NCI-H446 (cell line): Measurements from ENCODE around the gene CTSA.

Experiments used
- DNase-seq, 2 experiments: peaks; one replicate each; lab custom pipeline; 2025; lab: John Stamatoyannopoulos, UW

CTSA gene

DNA sequence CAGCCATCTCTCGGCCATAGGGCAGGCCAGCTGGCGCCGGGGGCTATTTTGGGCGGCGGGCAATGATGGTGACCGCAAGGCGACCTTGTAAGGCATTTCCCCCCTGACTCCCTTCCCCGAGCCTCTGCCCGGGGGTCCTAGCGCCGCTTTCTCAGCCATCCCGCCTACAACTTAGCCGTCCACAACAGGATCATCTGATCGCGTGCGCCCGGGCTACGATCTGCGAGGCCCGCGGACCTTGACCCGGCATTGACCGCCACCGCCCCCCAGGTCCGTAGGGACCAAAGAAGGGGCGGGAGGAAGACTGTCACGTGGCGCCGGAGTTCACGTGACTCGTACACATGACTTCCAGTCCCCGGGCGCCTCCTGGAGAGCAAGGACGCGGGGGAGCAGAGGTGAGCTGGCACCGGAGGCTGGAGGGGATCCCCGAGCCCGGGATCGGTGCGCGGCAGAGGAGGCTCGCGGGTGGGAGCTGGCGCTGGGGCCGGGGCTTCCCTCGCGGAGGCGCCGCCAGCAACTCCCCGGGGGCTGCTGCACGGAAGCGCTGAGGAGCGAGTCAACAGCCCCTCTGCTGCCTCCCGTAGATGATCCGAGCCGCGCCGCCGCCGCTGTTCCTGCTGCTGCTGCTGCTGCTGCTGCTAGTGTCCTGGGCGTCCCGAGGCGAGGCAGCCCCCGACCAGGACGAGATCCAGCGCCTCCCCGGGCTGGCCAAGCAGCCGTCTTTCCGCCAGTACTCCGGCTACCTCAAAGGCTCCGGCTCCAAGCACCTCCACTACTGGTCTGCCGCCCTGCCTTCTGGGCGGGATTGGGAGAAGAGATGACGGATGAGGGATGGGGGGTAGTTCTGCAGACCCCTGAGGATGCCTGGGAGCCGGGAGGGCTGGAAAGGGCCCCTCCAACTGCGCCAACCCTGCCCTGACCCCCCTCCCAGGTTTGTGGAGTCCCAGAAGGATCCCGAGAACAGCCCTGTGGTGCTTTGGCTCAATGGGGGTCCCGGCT is at the start of gene CTSA, which contains the start of gene NEURL2:
Gene CTSA (plus strand): TSS at position 351 of the 999 bp plus-strand sequence. CDS start 234 bp downstream, at position 585.
Gene NEURL2 (minus strand): TSS at position 224 of the 999 bp plus-strand sequence. CDS start 217 bp downstream, at position 7.
- peak; percentile 81 to 87 for DNase-seq

DNA sequence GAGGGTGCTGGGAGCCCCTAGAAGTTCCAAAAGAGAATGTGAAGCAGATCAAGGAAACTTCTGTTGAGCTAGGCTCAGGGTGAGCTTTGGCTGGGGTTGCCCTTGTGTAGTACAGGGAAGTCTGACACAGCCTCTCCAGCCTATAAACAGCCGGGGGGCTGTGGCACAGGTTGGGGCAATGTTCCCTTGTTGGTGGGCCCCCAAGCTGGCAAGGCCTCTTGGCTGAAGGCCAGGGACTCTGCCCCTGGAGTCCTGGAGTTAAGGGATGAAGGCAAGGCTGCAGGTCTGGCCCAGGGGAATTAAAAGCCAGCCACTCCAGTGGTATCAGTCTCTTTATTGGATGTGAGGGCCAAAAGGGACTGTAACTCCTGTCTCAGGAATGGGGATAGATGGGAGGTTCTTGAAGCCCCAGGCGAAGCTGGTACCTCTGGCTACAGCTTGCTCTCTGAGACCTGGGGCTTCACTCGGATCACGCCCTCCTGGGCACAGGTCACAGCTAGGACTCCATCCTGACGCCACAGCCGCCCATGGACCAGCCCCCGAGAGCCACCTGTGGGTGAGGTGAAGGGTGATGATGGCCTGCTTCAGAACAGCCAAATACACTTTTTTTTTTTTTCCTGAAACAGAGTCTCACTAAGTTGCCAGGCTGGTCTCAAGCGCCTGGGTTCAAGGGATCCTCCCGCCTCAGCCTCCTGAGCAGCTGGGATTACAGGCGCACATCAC is 49.6 kb upstream of the CTSA start:
- no peak for DNase-seq

DNA sequence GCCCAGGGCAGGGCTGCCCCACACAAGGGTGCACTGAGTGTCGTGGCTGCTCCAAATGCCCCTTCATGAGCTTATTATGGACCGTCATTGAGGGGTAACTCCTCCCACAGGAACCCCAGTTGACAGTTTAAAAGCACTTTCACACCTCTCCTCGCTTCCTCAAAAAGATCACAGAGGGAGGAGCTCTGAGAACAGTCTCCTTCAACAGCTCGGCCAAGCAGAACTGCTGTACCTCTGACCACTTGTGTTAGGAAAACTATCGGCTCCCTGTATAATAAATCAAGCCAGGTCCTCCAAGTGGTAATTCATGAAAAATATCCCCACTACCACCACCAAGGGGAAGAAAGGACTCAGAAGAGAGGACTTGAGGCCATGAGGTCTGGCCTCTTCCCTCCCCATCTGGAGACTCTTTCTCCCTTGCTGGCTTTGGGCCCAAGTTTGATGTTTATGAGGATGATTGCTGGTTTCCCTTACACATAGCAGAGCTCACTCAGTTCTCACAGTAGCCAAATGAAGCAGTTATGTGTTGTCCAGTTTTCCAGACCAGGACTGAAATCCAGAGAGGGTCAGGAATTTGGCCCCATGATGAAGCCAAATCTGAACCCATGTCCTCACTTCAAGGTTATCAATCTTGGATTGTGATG is 48.8 kb upstream of the CTSA start:
- no peak for DNase-seq

DNA sequence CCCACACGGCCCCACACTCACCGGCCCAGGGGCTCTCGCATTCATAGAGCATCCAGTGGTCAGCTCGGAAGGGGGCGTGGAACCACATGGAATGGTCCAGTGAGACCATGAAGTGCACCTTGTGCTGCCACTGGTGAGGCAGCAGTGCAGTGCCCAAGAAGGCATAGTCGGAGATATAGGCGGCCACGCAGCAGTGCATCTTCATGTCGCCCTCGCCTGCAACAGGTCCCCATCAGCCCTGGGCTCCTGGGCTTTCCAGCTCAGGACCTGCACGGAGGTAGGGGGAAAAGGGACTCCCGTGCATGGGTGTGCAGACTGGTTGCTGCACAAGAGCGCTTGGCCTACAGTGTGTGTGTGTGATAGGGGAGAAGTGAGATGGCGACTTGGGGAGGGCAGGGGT is 47.6 kb upstream of the CTSA start:
- no peak for DNase-seq

DNA sequence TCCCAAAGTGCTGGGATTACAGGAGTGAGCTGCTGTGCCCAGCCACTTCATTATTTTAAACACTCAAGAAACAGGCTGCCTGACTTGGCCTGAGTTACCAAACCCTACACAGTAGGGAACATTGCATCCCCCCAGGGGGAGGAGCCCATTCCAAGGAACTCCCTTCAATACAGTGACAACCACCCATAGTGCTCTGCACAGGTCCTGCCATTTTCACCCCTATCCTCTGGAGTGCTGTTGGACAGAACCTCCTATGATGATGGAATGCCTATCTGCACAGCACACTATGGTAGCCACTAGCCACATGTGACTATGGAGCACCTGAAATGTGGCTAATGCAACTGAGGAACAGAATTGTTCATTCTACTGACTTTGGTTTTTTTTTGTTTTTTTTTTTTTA is 45.7 kb upstream of the CTSA start:
- DNase-seq = no peak

DNA sequence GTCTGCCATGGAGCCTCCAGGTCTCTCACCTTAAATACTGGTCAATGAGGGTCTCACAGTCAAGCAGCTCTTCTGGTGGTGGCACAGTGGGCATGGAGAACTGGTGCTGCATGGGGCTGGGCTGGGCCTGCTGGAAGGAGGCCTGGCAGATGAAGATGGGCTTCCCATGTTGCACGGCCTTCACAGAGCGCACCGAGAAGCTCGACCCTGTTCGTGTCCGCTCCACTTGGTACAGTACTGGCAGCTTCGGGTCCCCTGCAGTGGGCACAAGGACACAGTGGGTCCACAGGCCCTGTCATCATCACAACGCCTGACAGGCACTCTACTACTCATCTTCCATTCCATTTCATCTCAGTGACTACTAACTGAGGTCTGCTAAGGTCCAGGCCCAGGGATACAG is 42.7 kb upstream of the CTSA start:
- no peak for DNase-seq

DNA sequence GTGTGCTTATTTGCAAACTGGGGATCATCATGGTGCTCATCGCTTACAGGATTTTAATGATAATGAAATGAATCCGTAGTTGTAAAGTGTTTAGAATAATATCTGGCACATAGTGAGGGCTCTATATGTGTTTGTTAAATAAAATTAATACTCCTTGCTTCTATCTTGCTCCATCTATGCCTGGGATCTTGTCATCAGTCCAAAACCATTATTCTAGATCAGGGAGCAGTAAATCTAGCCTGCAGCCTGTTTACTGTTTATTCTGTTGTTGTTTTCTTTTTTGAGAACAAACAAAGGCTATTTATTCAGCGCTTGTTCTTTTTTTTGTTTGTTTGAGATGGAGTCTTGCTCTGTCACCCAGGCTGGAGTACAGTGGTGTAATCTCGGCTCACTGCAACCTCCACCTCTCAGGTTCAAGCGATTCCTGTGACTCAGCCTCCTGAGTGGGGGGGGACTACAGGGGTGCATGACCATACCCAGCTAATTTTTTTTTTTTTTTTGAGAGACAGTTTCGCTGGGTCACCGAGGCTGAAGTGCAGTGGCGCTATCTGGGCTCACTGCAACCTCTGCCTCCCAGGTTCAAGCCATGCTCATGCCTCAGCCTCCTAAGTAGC is 42.1 kb upstream of the CTSA start:
- DNase-seq = no peak

DNA sequence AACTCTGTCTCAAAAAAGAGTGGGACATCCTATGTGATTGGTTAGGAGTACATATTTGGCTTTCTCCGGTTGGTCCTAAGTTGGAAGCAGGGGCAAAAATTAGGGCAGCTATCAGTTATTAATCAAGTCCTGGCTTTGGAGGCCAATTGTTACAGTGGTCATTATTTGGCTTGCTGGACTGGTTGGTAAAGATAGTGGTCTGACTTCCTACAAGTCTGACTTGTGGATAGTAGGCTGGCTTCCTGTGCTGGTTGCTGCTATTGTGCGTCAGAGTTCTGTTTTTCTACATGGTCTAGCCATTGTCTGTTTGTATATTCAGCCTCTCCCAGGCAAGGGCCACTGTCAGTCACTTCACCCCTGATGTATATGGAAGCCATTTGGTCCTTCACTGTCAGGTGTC is 40.9 kb upstream of the CTSA start:
- no peak for DNase-seq

DNA sequence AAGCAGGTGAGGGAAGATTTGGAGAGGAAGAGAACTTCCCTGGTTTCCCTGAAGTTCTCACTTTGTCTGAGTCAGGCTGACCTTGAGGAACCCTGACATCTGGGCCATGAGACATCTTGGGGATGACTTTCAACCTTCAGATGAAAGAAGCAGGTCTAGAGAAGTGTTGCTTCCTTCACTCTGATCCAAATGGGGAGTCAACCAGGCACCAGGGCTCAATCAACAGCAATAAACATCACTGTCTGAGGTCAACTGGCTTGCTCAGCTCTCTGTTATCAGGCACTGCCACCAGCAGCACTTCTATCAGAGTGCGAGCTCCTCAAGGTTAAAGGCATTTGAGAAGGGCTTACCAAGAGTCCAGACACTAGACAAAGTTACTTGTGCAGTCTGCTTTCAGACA is 40.2 kb upstream of the CTSA start:
- no peak for DNase-seq

DNA sequence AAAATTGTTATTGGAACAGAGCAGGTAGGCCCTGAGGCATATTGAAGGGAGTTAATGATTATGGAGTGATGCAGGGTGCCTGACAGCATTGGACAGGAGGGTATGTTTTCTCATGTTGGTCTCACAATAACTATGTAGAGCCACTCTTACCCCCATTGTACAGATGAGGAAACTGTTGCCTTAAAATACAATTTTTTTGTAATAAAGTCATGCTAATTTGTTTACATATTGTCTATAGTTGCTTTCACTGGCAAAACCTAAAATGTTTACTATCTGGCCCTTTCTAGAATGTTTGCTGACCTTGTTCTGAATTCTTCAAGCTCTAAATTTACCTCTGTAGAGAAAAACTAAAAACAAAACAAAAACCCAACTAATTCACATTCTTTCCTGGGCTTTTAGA is 39.6 kb upstream of the CTSA start:
- DNase-seq = no peak

DNA sequence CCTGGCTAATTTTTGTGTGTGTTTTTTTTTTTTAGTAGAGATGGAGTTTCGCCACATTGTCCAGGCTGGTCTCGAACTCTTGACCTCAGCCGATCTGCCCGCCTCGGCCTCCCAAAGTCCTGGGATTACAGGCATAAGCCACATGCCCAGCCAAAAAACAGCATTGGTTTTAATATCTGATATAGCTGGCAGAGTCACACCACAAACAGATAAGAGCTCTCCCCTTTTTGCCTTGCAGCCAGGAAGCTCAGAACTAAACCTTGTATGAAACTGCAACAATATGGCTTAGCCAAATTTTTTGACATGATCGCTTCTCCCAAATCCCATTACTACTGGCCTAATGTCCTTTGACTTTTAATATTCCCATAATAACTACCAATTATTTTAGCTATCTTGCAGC is 38.8 kb upstream of the CTSA start:
- DNase-seq = no peak

DNA sequence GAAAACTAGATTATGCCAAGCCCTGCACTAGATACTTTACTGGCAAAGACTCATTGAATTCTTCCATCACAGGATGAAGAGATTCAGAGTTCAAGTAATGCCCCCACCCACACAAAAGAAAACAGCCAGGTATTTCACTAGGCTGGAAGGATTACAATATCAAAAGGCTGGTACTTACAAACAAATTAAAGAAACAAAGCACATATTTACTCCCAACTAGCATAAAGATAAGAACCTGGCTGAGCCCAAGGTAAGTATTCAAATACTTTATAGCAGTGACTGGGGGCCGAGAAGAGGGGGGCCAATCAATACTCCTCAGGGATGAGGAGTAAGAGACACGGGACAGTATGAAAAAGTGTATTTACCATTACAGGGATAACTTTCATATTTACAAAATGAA is 37.7 kb upstream of the CTSA start:
- DNase-seq = no peak

DNA sequence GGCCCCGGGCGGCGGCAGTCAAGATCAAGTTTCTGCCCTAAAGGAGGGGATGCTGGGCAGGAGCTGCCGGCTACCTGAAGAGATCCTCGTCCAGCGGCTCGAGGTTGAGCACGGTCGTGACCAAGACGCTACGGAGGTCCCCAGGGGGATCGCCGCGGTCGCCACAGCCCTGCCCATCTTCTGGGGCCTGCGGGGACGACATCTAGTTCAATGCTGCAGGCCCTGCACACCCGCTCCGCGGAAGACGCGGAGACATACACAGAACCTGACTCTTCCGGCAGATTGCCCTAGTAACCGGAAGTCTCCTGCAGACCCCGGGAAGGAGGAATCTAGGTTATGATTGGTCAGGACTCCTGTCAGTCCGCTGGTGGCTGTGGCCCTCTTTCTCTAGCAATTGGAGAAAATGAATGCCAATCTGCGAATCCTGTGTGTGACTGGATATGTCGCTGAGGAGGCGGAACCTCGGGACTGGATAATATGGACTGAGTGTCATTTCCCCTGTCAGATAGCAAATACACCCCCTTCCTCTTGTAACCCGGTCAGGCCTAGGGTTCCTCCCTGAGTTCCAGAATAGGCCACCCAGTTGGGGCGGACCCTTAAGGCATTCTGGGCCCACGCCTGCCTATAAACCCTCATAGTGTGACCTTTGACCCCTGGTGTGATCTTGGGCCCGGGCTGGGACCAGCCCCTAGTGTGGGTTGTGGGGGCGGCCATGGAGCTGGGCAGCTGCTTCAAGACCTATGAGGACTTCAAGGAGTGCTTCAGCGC is 33.8 kb upstream of the CTSA start, which contains the start of the genes ACOT8 and ZSWIM3:
Gene ACOT8 (minus strand): TSS at position 279 of the 768 bp plus-strand sequence. CDS start 77 bp downstream, at position 202.
Gene ZSWIM3 (plus strand): TSS at position 501 of the 768 bp plus-strand sequence. CDS start 212 bp downstream, at position 713.
- DNase-seq = peak; percentile 100

DNA sequence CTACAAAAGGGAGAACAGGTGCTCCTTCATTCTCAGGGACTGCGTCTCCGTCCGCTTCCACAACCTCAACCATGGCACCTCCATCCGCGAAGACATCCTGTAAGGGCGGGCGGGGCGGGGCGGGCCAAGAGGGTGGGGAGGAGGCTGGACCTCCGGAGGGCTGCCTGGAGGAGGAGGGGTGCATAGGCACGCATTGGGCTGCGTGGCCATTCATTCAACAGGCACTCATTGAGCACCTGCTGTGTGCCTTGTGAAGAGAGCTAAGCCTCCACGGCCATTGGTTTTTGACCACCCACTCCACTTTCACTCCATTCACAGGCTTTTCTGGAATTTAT is 33.3 kb upstream of the CTSA start:
- DNase-seq = peak; percentile 29 to 56

DNA sequence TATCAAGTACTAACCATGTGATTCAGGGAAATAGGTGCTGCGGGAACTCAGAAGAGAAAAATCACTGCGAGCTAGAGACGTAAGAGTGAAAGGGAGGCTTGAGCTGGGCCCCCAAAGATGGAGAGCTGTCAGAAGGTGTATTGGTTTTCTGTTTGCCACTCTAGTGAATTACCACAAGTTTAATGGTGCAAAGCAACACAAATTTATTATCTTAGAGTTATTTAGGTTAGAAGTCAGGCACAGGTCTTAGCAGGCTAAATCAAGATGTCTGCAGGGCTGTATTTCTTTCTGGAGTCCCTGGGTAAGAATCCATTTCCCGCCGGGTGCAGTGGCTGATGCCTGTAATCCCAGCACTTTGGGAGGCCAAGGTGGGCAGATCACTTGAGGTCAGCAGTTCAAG is 31.2 kb upstream of the CTSA start:
- no peak for DNase-seq

DNA sequence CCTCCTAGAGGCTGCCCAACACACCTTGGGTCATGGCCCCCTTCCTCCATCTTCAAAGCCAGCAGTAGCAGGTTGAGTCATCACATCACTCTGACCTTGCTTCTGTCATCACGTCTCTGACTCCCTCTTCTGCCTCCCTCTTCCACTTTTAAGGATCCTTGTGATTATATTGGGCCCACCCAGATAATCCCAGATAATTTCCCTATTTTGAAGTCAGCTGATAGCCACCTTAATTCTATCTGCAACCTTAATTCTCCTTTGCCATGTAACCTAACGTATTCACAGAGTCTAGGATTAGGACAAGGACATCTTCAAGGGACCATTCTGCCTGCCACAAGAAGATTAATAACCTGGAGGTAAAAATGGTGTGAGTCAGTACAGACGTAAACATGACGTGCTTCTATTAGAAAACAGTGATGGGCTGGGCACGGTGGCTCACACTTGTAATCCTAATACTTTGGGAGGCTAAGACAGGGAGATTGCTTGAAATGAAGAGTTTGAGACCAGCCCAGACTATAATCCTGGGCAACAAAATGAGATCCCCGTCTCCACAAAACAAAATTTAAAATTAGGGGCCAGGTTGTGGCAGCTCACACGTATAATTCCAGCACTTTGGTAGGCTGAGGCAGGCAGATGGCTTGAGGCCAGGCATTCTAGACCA is 30.4 kb upstream of the CTSA start:
- DNase-seq = no peak

DNA sequence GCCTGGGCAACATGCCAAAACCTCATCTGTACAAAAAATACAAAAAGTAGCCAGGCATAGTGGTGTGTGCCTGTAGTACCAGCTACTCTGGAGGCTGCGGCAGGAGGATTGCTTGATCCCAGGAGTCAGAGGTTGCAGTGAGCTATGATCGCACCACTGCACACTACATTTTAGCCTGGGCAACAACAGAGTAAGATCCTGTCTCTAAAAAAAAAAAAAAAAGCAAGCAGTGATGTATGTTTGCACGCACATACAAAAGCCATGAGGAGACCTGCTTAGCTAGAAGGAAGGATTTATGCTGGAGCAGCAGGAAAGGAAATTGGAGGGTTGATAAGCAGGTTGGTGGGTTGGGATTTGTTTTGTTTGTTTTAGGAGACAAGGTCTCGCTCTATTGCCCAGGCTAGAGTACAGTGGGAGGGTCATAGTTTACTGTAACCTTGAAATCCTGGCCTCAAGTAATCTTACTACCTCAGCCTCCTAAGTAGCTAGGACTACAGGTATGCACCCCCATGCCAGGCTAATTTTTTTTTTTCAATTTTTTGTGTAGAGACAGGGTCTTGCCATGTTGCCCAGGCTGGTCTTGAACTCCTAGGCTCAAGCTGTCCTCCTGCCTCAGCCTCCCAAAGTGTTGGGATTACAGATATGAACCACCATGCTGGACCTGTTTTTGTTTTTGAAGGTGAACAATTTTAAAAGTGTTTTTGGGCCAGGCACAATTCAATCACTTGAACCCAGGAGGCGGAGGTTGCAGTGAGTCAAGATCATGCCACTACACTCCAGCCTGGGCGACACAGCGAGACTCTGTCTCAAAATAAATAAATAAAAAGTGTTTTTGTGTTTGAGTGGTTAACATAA is 29.7 kb upstream of the CTSA start:
- peak in 1 of 2 experiments; percentile 33 for DNase-seq

DNA sequence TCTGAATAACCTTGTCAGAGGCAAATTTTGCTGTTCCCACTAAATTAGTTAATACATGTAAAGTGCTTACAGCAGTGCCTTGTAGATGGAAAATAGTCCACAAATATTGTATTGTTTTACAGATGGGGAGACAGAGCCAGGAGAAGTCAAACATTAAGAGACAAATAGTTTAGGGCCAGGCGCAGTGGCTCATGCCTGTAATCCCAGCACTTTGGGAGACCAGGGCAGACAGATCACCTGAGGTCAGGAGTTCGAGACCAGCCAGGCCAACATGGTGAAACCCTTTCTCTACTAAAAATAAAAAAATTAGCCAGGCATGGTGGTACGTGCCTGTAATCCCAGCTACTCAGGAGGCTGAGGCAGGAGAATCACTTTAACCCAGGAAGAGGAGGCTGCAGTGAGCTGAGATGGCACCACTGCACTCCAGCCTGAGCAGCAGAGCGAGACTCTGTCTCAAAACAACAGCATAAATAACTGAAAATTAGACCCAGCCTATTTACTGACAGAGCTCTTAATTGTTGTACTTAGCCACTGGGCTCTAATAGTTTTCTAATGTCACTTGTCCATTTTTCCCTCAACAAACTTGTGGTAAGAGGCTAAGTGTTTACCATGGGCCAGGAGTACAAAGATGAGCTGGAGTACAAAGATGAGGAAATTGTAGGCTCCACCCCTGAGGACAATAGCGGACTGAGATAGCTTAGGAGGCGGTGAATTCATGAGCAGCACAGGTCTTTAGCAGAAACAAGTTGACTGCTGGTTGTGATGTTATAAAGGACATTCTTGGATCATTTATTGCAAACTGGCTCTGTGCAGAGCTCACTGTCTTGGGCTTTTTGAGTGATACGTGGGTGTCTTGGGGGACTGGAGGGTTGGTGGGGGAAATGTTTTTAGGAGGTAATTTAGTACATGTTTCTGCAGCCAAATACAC is 27.3 kb upstream of the CTSA start:
- DNase-seq = no peak
